ENCODE measurements around the gene CFAP141.

DNA sequence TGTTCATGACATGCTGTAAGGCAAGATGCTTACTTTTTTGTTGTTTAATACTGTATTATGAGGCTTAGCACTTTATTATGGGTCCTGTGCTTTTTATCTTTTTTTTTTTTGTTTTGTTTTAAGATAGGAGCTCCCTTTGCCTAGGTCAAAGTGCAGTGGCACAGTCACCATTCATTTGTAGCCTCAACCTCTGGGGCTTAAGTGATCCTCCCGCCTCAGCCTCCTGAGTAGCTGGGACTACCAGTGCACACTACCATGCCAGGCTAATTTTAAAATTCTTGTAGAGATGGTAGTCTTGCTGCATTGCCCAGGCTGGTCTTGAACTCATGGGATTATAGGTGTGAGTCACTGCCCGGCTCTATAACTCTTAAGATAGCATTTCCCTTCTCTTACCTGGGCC, 19.2 kb upstream of the CFAP141 start:
- TF ChIP-seq, protein P1, sequence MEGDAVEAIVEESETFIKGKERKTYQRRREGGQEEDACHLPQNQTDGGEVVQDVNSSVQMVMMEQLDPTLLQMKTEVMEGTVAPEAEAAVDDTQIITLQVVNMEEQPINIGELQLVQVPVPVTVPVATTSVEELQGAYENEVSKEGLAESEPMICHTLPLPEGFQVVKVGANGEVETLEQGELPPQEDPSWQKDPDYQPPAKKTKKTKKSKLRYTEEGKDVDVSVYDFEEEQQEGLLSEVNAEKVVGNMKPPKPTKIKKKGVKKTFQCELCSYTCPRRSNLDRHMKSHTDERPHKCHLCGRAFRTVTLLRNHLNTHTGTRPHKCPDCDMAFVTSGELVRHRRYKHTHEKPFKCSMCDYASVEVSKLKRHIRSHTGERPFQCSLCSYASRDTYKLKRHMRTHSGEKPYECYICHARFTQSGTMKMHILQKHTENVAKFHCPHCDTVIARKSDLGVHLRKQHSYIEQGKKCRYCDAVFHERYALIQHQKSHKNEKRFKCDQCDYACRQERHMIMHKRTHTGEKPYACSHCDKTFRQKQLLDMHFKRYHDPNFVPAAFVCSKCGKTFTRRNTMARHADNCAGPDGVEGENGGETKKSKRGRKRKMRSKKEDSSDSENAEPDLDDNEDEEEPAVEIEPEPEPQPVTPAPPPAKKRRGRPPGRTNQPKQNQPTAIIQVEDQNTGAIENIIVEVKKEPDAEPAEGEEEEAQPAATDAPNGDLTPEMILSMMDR (IDR thresholded peaks at IDR 0.05) = no peak
- no peak for TF ChIP-seq POLR2AphosphoS5 (IDR thresholded peaks at IDR 0.05)
- no peak for TF ChIP-seq POLR2A (IDR thresholded peaks at IDR 0.05)
- no peak for TF ChIP-seq EP300 (IDR thresholded peaks at IDR 0.05)

Measured in gastroesophageal sphincter (tissue), 3 donors.